GM21528 (cell line): ENCODE data around the gene NTSR2.

Experiments used
- ATAC-seq: cut with Tn5 transposase; IDR thresholded peaks from one replicate; pipeline ENCODE4 v1.9.1; 2021; ENCODE audit warnings: mild to moderate bottlenecking, moderate library complexity; ENCODE audit not compliant: unreplicated experiment, low FRiP score

NTSR2 gene

GRCh38 chr2:11633923-11634478, 36.0 kb downstream of the NTSR2 start:
- no peak for ATAC-seq

- no peak for ATAC-seq
Measured at GRCh38 chr2:11631462-11631861, 38.5 kb downstream of the NTSR2 start.

DNA sequence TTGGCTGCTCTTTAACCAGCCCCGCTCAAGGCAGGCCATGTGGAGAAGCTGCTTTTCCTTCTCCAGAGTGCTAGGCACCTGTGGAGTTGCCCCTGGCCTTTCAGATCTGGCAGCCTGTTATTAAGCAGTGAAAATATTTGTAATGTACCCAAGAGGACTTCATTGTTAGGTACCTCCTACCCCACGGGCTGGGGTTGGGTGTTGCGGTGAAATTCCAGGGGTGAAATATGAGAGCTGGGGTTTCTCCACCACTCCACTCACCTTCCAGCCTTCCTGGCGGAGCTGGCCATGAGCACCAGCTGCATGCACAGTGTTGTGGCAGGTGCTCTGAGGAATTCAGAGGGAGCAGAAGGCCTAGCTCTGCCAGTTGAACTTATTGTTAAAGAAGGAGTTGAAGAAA, 39.1 kb downstream of the NTSR2 start:
- ATAC-seq: no peak

DNA sequence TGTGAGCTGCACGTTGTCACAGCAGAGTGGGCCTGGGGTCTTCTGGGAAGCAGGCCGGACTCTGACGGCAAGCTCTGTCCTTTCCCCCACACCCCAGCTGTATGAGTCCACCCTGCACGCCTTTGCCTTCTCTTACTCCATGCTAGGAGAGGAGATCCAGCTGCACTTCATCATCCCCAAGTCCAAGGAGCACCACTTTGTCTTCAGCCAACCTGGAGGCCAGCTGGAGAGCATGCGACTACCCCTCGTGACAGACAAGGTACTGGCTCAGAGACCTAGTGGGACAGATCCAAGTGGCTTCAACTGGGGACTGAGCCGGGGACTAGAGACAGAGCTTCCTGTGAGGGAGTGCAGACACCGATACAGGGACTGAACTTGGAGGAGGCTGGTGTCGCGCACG, 40.1 kb downstream of the NTSR2 start:
- no peak for ATAC-seq

DNA sequence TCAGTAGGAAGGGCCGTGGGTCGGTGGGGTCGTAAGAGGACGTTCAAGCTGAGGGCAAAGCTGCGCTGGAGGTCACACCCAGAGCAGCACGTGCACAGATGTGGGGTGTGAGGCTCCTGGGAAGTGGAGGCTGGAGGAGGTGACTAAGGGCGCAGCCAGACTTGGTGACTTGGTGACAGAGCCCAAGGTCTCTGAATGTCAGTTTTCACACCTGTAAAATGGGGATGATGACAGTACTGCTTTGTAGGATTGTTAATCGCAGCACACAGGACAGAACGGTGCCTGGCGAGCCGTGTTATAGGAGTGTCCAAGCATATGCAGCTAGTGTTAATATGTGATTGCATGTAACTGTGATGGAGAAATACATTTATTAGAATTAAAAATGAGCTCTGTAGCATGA, 40.8 kb downstream of the NTSR2 start:
- no peak for ATAC-seq

DNA sequence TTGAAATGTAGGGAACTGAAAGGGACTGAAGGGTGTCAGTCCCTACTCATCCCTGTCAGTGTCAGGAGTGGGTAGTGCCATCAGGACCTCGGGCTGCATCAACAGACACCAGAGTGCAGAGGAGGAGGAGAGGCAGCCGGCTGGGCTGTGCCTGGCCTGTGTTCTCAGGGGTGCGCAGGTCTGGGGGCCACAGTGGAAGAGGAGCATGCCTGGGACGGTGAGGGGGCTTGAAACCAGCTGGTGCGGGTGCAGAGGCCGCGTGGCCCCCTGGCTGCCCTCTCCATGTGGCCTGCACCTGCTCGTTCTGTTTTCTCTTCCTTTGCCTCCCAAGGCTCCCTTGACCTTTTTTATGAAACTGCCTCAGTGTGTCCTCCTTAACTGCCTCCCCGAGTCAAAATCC, 41.3 kb downstream of the NTSR2 start:
- no peak for ATAC-seq

DNA sequence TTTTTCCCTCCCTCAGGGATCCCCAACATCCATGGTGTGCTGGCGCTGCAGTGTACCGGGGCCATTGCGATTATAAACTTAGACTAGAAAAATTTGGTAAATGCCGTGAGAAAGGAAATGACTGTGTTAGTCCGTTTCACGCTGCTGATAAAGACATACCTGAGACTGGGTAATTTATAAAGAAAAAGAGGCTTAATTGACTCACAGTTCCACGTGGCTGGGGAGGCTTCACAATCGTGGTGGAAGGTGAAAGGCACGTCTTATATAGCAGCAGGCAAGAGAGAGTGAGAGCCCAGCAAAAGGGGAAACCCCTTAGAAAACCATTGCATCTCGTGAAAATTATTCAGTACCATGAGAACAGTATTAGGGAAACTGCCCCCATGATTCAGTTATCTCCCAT, 44.3 kb downstream of the NTSR2 start:
- ATAC-seq: no peak

DNA sequence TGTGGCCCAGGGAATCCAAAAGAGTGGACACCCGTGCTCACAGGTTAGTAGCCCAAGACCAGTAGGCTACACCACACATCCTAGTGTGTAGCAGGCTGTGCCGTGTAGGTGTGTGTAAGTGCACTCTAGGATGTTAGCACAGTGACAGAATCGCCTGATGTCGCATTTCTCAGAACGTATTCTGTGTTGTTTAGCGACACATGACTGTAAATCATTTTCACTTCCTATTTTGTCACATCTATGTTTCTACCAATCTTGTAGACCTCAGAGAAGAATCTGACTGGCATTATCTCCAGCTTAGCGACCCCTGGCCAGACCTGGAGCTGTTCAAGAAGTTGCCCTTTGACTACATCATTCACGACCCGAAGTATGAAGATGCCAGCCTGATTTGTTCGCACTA, 45.1 kb downstream of the NTSR2 start:
- no peak for ATAC-seq

DNA sequence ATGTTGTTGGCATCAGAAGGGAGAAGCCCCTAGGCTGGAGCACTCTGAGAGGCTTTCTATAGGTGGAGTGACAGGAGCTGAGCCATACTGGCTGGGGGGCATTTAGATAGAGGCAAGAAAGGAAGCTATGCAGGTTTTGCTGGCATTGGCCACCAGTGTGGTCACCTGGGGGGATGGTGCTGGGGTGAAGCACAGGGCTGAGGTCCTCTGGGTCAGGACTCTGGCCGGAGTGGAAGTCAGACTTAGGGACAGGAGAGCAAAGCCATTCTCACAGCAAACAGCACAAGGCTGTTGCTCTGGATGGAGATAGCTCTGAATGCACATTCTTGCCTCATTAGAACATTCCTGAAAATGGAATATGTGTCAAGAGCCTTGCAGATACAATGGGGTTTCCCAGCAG, 47.4 kb downstream of the NTSR2 start:
- ATAC-seq: no peak

DNA sequence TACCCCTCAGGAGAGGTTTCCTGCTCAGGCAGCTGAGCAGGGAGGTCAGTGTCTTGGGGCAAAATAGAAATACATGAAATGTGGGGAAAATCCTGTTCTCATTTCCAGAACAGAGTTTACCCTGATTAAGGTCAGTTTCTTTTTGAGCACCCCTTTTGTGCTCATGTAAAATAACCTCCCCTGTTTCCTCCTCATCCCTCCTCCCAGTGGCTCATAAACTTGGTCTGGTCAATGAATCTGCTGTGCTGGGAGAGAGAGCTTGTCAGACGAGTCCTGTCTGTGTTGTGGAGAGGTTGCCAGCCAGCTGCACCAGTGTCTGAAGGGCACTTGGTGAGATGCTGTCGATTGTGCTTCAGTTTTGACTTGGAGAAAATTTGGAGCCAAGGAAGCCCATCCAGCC, 48.6 kb downstream of the NTSR2 start:
- no peak for ATAC-seq

DNA sequence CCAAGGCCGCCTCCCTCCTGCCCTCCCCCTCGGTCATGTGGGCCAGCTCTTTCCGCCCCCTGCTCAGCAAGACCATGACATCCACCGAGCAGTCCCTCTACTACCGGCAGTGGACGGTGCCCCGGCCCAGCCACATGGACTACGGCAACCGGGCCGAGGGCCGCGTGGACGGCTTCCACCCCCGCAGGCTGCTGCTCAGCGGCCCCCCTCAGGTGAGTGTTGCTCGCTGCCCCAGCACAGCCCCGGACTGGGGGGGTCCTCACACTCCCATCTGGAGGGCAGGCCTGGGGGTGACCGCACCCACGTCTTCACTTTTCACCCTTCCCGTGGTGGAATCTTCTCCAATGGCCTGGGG, 51.3 kb downstream of the NTSR2 start:
- ATAC-seq: no peak

DNA sequence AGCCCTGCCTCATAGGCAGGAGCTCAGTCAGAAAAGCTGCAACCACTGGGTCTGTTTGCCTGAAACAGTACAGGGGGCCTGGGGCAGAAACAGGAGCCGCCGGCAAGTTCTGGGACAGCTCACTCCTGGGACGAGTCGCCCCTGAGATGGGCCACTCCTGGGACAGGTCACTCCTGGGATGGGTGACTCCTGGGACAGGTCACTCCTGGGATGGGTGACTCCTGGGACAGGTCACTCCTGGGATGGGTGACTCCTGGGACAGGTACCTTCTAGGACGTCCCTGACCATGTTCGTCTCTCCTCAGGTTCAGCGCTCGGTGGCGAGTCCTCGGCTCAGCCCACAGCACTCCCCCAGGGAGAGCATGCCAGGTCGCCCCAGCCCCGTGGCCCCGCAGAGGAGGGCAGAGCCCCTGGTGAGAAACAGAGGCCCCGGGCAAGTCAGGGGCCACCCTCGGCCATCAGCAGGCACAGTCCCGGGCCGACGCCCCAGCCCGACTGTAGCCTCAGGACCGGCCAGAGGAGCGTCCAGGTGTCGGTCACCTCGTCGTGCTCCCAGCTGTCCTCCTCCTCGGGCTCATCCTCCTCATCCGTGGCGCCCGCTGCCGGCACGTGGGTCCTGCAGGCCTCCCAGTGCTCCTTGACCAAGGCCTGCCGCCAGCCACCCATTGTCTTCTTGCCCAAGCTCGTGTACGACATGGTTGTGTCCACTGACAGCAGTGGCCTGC, 51.8 kb downstream of the NTSR2 start:
- ATAC-seq: no peak

DNA sequence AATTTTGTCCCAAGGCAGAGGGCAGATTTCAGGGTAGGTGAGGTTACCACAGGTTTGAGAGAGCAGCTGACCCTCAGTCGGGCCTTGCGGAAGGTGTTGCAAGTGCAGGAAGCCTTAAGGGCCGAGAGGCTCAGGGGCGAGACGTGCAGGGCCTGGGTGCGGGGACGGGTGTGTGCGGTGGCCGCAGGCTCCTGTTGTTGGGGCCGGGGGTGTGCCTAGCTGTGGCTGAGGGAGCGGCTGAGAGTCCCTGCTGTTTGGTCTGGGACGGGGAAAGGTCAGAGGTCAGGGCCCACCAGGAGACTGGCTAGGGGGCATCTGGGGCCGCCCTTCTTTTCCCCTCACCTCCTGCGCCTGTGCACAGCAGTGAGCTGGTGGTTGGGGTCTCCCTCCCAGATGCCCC, 52.5 kb downstream of the NTSR2 start:
- no peak for ATAC-seq

DNA sequence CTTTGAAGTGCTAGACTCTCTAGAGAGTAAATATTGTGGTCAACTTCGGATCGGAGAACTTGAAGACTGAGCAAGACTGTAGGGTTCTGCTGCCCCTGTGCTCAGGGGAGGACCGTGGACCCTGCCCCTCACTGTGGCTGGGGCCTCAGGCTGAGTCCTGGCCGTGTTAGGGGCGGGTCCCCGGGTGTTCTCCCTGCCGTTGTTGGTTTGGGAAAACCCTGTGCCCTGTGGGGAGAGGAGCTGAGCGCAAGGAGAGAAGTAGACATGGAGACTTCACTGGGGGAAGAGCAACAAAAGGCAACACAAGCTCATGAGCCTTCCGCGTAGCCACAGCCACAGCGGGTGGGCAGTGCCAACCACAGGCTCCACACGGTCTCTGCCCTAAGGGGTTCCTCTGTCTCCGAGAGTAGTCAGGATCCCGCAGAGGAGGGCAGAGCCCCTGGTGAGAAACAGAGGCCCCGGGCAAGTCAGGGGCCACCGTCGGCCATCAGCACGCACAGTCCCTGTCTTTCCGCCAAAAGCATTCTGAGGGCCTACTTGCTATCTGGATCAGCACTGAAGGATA, 53.1 kb downstream of the NTSR2 start:
- ATAC-seq: no peak

- no peak for ATAC-seq
Measured at GRCh38 chr2:11616097-11616687, 53.8 kb downstream of the NTSR2 start.

DNA sequence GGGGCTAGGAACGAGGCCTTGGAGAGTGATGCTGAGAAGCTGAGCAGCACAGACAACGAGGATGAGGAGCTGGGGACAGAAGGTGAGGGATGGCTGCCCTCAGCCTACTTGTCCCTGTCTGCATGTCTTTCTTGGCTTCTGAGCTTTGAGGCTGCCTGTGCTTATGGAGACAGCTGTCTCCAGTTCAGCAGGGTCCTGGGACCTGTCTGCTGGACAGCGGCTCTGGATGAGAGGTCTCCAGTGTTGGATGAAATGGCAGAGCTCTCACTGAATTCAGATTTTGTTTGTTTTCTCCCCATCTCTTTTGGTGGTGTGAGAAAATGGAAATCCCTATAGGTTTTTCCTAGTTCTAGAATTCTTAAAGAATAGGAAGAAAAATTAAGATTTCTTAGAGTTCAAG, 54.8 kb downstream of the NTSR2 start:
- no peak for ATAC-seq

DNA sequence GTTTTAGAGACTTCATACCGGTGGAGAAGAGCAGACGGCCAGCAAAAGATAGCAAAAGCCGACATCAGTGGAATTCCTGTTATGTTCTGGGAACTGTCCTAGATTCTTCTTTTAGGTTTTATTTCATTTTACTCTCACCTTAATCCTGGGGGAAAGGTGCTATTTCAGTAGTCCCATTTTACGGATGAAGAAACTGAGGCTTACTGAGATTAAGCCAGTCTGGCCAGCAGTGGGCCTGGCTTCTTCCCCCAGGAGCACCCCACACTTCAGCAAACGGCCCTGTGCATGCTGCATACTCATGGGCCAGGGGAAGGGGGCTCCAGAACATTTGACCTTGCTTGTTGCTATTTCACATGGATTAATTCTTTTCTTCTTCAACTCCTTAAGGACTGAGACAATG, 56.7 kb downstream of the NTSR2 start:
- ATAC-seq: no peak

DNA sequence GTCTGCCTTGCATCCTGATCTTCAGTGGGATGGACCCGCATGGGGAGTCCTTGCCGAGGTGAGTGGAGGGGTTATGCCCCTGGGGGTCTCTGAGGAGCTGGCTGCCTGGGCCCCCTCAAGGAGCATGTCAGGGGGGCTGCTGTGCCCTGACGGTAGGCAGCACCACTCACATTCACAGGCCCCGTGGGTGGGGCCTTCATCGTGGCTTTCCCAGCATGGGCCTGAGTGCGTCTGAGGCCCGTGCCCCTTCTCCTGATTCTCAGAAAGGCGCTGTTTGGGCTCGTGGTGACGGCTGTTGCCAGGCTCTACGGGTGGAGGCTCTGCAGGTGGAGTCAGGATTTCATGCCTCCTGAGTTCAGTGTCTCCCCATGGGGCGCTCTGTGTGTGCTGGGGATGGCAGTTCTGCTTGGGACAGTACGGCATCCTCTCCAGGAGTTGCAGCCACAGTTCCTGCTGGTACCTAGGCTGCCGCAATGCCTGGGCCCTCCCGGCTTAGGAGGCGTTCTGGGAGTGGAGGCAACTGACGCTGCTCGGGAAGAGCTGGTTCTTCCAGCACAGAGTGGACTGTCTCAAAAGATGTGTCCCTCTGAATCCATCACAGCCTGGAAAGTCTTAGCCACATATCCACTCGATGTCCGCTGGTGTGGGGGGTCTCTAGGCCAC, 57.3 kb downstream of the NTSR2 start:
- ATAC-seq: no peak

DNA sequence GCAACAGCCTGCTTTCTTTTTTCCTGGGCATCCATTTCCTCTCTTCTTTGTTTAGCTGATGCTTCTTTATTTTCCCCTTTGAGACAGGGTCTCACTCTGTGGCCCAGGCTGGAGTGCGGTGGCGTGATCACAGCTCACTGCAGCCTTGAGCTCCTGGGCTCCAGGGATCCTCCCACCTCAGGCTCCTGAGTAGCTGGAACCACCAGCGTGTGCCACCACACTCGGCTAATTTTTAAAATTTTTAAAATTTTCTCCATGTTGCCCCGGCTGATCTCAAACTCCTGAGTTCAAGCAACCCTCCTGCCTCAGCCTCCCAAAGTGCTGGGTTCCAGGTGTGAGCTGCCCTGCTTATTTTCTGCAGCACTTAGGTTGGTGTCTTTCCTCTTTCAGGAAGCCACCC, 58.7 kb downstream of the NTSR2 start:
- ATAC-seq: no peak

- no peak for ATAC-seq
Measured at GRCh38 chr2:11610624-11611242, 59.3 kb downstream of the NTSR2 start.
